ENCODE measurements around the gene SLC25A18. TPM values are rescaled to one million over a fixed set of nuclear protein-coding genes. Genes with fewer than 3 reads are reported as not detected.

Gene SLC25A18
- total RNA-seq, 2 donors from 2014 or later = 9.0 to 10.6 TPM

DNA sequence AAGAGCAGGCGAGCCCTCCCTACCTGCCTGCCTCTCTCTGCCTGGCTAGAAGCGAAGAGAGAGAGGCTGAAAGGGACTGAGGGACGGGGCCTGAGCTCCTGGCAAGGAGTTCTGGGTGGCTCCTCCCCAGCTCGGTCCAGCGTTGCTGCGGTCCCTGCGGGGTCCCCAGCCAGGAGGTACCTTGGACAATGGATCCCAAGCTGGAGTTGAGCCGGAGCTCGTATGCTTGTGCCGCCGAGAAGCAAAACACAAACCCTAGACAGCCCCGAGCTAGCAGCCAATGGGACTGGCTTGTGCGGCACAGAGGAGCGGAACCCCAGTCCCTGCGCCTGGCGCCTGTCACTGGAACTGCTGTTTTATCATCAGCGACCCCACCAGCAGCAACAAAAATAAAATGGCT lies 18.3 kb downstream of the SLC25A18 start:
- WGBS = 87% methylated on average over 17 of the region's 17 CpGs
- intact Hi-C loops (cut with DNase I) = no loop called here
- no peaks in the 10 kb centered on the region for H3K9me3 ChIP-seq

DNA sequence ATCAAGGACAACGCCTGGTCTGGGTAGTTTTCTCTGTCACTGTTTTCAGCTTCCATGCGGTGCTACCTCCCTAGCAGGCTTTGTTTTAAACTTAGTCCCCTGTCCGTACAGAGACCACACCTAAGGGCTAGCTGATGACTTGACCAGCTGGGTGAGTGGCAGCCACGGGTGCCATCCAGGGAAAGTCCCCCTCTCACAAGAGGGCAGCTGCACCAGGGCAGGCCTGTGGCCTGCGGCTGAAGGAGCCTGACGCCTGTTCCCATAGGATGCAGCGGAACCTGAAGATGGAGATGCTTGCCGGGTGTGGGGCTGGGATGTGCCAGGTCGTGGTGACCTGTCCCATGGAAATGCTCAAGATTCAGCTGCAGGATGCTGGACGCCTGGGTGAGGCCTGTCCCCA lies 19.9 kb downstream of the SLC25A18 start:
- intact Hi-C loops (cut with DNase I) = no loop called here
- 93% methylated on average over 10 of the region's 10 CpGs for WGBS
- Histone ChIP-seq H3K9me3 (no peaks in the 10 kb centered on the region), H3K4me1 (replicated peaks) (no peaks in the 10 kb centered on the region), H3K27ac (no peak overlapping the region), H3K27me3 (replicated peaks; ENCODE audit: insufficient read depth) (no peaks in the 10 kb centered on the region), H3K36me3 (no peaks in the 10 kb centered on the region), H3K4me3 (no peak overlapping the region)
- no peak for DNase-seq (ENCODE audit: low spot score)
- TF ChIP-seq POLR2AphosphoS5 (IDR thresholded peaks at IDR 0.05) (no peak), POLR2A (IDR thresholded peaks at IDR 0.05) (no peak)
- TF ChIP-seq, protein P1, sequence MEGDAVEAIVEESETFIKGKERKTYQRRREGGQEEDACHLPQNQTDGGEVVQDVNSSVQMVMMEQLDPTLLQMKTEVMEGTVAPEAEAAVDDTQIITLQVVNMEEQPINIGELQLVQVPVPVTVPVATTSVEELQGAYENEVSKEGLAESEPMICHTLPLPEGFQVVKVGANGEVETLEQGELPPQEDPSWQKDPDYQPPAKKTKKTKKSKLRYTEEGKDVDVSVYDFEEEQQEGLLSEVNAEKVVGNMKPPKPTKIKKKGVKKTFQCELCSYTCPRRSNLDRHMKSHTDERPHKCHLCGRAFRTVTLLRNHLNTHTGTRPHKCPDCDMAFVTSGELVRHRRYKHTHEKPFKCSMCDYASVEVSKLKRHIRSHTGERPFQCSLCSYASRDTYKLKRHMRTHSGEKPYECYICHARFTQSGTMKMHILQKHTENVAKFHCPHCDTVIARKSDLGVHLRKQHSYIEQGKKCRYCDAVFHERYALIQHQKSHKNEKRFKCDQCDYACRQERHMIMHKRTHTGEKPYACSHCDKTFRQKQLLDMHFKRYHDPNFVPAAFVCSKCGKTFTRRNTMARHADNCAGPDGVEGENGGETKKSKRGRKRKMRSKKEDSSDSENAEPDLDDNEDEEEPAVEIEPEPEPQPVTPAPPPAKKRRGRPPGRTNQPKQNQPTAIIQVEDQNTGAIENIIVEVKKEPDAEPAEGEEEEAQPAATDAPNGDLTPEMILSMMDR (IDR thresholded peaks at IDR 0.05) = no peak

More for the DNA sequence above, 18.3 kb downstream of the SLC25A18 start:
- H3K27me3 ChIP-seq (replicated peaks; ENCODE audit: insufficient read depth) = no peaks in the 10 kb centered on the region
- H3K4me1 ChIP-seq (replicated peaks) = no peaks in the 10 kb centered on the region
- no peak overlapping the region for H3K27ac ChIP-seq
- no peak for DNase-seq (ENCODE audit: low spot score)
- TF ChIP-seq, protein P1 (IDR thresholded peaks at IDR 0.05) = no peak
- no peak for TF ChIP-seq POLR2A (IDR thresholded peaks at IDR 0.05)
- TF ChIP-seq POLR2AphosphoS5 (IDR thresholded peaks at IDR 0.05) = no peak
- no peaks in the 10 kb centered on the region for H3K36me3 ChIP-seq
- H3K4me3 ChIP-seq = no peak overlapping the region

DNA sequence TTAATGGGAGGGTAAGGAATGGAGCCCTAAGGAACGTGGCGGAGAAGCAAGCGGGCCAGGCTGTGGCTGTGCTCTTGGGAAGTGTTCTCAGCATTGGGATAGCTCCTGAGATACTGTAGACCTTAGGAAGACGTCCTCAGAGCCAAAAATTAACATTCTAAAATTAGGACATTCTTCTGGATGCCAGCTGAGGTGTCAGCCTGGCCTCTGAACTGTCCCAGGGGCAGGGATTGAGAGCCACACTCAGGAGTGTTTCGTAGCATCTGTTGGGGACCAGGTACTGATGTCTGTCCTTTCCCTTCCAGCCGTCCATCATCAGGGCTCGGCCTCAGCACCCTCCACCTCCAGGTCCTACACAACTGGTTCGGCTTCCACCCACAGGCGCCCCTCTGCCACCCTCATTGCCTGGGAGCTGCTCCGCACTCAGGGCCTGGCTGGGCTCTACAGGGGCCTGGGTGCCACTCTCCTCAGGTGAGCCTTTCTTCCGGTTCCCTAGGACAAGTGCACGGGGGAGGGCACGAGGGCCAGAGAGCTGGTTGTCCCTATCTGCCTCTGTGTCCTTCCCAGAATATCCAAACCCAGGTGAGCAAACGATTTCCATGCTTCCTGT lies 23.6 kb downstream of the SLC25A18 start:
- H3K4me1 ChIP-seq (replicated peaks) = no peaks in the 10 kb centered on the region
- no peaks in the 10 kb centered on the region for H3K9me3 ChIP-seq
- intact Hi-C loops (cut with DNase I) = no loop called here
- H3K36me3 ChIP-seq = peaks cover 0 to 9% of the 10 kb centered on the region in 2 donors
- no peak overlapping the region for H3K4me3 ChIP-seq
- no peak for TF ChIP-seq POLR2AphosphoS5 (IDR thresholded peaks at IDR 0.05)
- TF ChIP-seq POLR2A (IDR thresholded peaks at IDR 0.05) = no peak
- TF ChIP-seq, protein P1 (IDR thresholded peaks at IDR 0.05) = no peak
- no peaks in the 10 kb centered on the region for H3K27me3 ChIP-seq (replicated peaks; ENCODE audit: insufficient read depth)
- H3K27ac ChIP-seq = no peak overlapping the region
- no peak for DNase-seq (ENCODE audit: low spot score)
- 89% methylated on average over 14 of the region's 14 CpGs for WGBS

DNA sequence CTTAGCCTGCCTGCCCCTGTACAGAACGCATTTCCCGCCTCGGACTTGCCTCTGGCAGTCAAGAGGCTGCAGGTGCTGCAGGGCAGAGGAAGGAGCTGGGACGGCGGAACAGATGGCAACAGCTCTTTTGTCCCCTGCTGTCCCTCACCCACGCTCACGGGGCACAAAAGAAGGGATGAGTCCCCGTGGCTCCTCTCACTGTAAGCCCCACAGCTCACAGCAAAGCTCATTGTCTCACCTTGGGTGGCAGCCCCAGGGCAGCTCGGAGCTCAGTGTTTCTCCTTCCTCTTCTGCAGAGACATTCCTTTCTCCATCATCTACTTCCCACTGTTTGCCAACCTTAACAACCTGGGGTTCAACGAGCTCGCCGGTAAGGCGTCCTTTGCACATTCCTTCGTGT lies 24.3 kb downstream of the SLC25A18 start:
- H3K9me3 ChIP-seq = no peaks in the 10 kb centered on the region
- TF ChIP-seq POLR2AphosphoS5 (IDR thresholded peaks at IDR 0.05) (no peak), POLR2A (IDR thresholded peaks at IDR 0.05) (no peak)
- TF ChIP-seq, protein P1 (IDR thresholded peaks at IDR 0.05) = no peak
- no peaks in the 10 kb centered on the region for H3K27me3 ChIP-seq (replicated peaks; ENCODE audit: insufficient read depth)
- intact Hi-C loops (cut with DNase I) = no loop called here
- no peaks in the 10 kb centered on the region for H3K4me1 ChIP-seq (replicated peaks)
- H3K27ac ChIP-seq = no peak overlapping the region
- WGBS = 68% methylated on average over 14 of the region's 14 CpGs
- DNase-seq (ENCODE audit: low spot score) = no peak
- peaks cover 0 to 15% of the 10 kb centered on the region in 2 donors for H3K36me3 ChIP-seq
- H3K4me3 ChIP-seq = no peak overlapping the region

DNA sequence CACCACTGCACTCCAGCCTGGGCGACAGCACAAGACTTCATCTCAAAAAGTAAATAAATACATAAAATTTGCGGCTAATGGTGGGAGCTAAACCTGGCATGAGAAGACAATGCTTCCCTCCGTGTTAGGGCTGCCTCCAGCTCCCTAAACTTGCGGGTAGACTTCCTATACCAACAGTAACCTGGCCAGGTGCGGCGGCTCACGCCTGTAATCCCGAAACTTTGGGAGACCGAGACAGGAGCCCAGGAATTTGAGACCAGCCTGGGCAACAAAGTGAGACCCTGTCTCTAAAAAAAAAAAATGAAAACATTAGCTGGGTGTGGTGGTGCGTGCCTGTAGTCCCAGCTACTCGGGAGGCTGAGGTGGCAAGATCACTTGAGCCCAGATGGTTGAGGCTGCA lies 25.3 kb downstream of the SLC25A18 start:
- Histone ChIP-seq H3K27ac (no peak overlapping the region), H3K27me3 (replicated peaks; ENCODE audit: insufficient read depth) (no peaks in the 10 kb centered on the region), H3K36me3 (peaks cover 0 to 15% of the 10 kb centered on the region in 2 donors), H3K4me3 (no peak overlapping the region), H3K4me1 (replicated peaks) (no peaks in the 10 kb centered on the region), H3K9me3 (no peaks in the 10 kb centered on the region)
- TF ChIP-seq POLR2A (IDR thresholded peaks at IDR 0.05) (no peak), POLR2AphosphoS5 (IDR thresholded peaks at IDR 0.05) (no peak)
- TF ChIP-seq, protein P1 (IDR thresholded peaks at IDR 0.05) = no peak
- intact Hi-C loops (cut with DNase I) = no loop called here
- no peak for DNase-seq (ENCODE audit: low spot score)
- WGBS = 90% methylated on average over 11 of the region's 11 CpGs

Data from prostate gland (tissue), 2 donors.